Uterus (tissue), 2 donors: ENCODE measurements around the gene TMEM54.

Experiments used
- CTCF ChIP-seq, 4 experiments: fragments of 200-600 bp in 2 of 4; fragments of 450-650 bp in 2 of 4; sonication (generic) in 2 of 4; IDR thresholded peaks; one replicate each; pipeline ENCODE4 v1.5.1; 2016 to 2019; ENCODE audit warnings: antibody characterized with exemption in 4 of 4, mild to moderate bottlenecking in 2 of 4, moderate library complexity in 1 of 4
- POLR2A ChIP-seq, 2 donors: fragments of 450-650 bp; IDR thresholded peaks; one replicate each; pipeline ENCODE4 v1.6.1; 2016; ENCODE audit warnings: antibody characterized with exemption in 2 of 2, mild to moderate bottlenecking in 1 of 2, moderate library complexity in 1 of 2

- no peak for TF ChIP-seq POLR2A (IDR thresholded peaks at IDR 0.05)
- no peak for TF ChIP-seq CTCF (IDR thresholded peaks at IDR 0.05)
Observed at GRCh38 chr1:32874860-32875752, 26.1 kb downstream of the TMEM54 start.
